Measurements from ENCODE around the gene TRPM4.

DNA sequence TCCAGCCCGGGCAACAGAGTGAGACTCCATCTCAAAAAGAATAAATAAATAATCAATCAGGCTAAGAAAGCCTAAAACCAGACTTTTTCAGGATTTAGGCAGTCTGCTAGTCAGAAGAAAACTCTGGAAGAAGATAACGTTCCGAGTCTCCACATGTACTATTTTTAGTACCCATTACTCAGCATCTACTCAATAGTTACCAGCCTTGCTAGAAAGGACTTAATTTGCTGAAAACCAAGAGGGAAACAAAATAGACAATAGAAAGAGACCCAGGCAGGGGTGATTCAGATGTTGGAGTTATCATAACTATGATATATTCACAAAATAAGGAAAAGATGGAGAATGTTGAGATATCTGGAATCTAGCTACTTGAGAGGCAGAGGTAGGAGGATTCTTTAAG lies 47.0 kb upstream of the TRPM4 start:
- TF ChIP-seq ARNT (IDR thresholded peaks at IDR 0.05): no peak
- TF ChIP-seq ELF4 (IDR thresholded peaks at IDR 0.05): no peak
- no peak for TF ChIP-seq FOXM1 (IDR thresholded peaks at IDR 0.05; ENCODE audit: borderline replicate concordance)
- no peak for TF ChIP-seq SP1 (IDR thresholded peaks at IDR 0.05)
- TF ChIP-seq ZNF384 (IDR thresholded peaks at IDR 0.05): no peak
- TF ChIP-seq, protein P1, sequence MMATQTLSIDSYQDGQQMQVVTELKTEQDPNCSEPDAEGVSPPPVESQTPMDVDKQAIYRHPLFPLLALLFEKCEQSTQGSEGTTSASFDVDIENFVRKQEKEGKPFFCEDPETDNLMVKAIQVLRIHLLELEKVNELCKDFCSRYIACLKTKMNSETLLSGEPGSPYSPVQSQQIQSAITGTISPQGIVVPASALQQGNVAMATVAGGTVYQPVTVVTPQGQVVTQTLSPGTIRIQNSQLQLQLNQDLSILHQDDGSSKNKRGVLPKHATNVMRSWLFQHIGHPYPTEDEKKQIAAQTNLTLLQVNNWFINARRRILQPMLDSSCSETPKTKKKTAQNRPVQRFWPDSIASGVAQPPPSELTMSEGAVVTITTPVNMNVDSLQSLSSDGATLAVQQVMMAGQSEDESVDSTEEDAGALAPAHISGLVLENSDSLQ (IDR thresholded peaks at IDR 0.05): no peak
- TF ChIP-seq NFRKB (IDR thresholded peaks at IDR 0.05): no peak
- no peak for TF ChIP-seq TARDBP (IDR thresholded peaks at IDR 0.05)
- no peak for TF ChIP-seq SUZ12 (IDR thresholded peaks at IDR 0.05)
- TF ChIP-seq HDGF (IDR thresholded peaks at IDR 0.05; ENCODE audit: borderline replicate concordance): no peak

Measured in HEK293T (cell line).